GM18520 (cell line): ENCODE data around the gene NELL1.
"Not testable (repeated sequence)": the region's sequence is repeated elsewhere in the genome, so short reads cannot be mapped to it uniquely, and the experiment has no call there.

Experiments used
- ATAC-seq: cut with Tn5 transposase; IDR thresholded peaks from one replicate; pipeline ENCODE4 v1.9.1; 2021; ENCODE audit not compliant: unreplicated experiment

The NELL1 gene

GRCh38 chr11:21177379-21177778 lies 508.0 kb downstream of the NELL1 start:
- no peak for ATAC-seq

- ATAC-seq, result no peak
These were observed 510.4 kb downstream of the NELL1 start for GRCh38 chr11:21179770-21180169.

GRCh38 chr11:21180182-21180581 lies 510.8 kb downstream of the NELL1 start:
- ATAC-seq, result no peak

- ATAC-seq, result no peak
These were observed 516.6 kb downstream of the NELL1 start for GRCh38 chr11:21185959-21186358.

GRCh38 chr11:21190181-21190580 lies 520.8 kb downstream of the NELL1 start:
- no peak for ATAC-seq

GRCh38 chr11:21195995-21196394 lies 526.6 kb downstream of the NELL1 start:
- no peak for ATAC-seq

GRCh38 chr11:21198498-21198897 lies 529.1 kb downstream of the NELL1 start:
- ATAC-seq, result no peak

- no peak for ATAC-seq
These were observed 535.8 kb downstream of the NELL1 start for GRCh38 chr11:21205205-21205604.

GRCh38 chr11:21225860-21226259 lies 556.5 kb downstream of the NELL1 start:
- ATAC-seq, result no peak

GRCh38 chr11:21229224-21229623 lies 559.8 kb downstream of the NELL1 start:
- ATAC-seq, result no peak

- no peak for ATAC-seq
These were observed 580.8 kb downstream of the NELL1 start for GRCh38 chr11:21250196-21250595.

- no peak for ATAC-seq
These were observed 584.7 kb downstream of the NELL1 start for GRCh38 chr11:21254055-21254454.

GRCh38 chr11:21254790-21255189 lies 585.4 kb downstream of the NELL1 start:
- ATAC-seq, result no peak

- ATAC-seq, result no peak
These were observed 588.1 kb downstream of the NELL1 start for GRCh38 chr11:21257461-21257860.

GRCh38 chr11:21258414-21258813 lies 589.0 kb downstream of the NELL1 start:
- no peak for ATAC-seq

GRCh38 chr11:21260101-21260500 lies 590.7 kb downstream of the NELL1 start:
- ATAC-seq, result no peak

- no peak for ATAC-seq
These were observed 593.6 kb downstream of the NELL1 start for GRCh38 chr11:21262992-21263391.

GRCh38 chr11:21264125-21264524 lies 594.7 kb downstream of the NELL1 start:
- ATAC-seq, result no peak

- no peak for ATAC-seq
These were observed 598.6 kb downstream of the NELL1 start for GRCh38 chr11:21268036-21268435.

GRCh38 chr11:21272139-21272538 lies 602.8 kb downstream of the NELL1 start:
- not testable (repeated sequence) for ATAC-seq

- no peak for ATAC-seq
These were observed 609.5 kb downstream of the NELL1 start for GRCh38 chr11:21278840-21279239.

GRCh38 chr11:21285104-21285503 lies 615.7 kb downstream of the NELL1 start:
- no peak for ATAC-seq

- no peak for ATAC-seq
These were observed 620.3 kb downstream of the NELL1 start for GRCh38 chr11:21289686-21290085.

GRCh38 chr11:21295508-21295907 lies 626.1 kb downstream of the NELL1 start:
- ATAC-seq, result no peak
